GM13976 (cell line): ENCODE measurements around the gene HSPB8.

Experiments
- DNase-seq: peaks from one replicate; pipeline ENCODE4 v3.0.0; 2012; ENCODE audit warnings: low spot score
- CTCF ChIP-seq: IDR thresholded peaks from 2 replicates; pipeline ENCODE4 v1.5.1; 2012; ENCODE audit warnings: borderline replicate concordance, mild to moderate bottlenecking; ENCODE audit not compliant: insufficient read depth; ENCODE audit errors: extremely low read depth, missing control alignments, control extremely low read depth
- in situ Hi-C: fragments of 300-500 bp; cut with MboI; formaldehyde crosslinking; loops from one replicate; pipeline ENCODE4 v1.12.0; 2022; ENCODE audit warnings: low sequenced_read_pairs, mixed read lengths, inconsistent platforms; ENCODE audit not compliant: unreplicated experiment

HSPB8 gene

GRCh38 chr12:119156401-119157044 lies 22.2 kb upstream of the HSPB8 start:
- in situ Hi-C loops, result no loop called here
- TF ChIP-seq CTCF, result no peak
- no peak for DNase-seq

GRCh38 chr12:119157528-119157927 lies 21.2 kb upstream of the HSPB8 start:
- DNase-seq, result no peak
- no peak for TF ChIP-seq CTCF
- in situ Hi-C loops, result no loop called here

GRCh38 chr12:119157978-119158377 lies 20.8 kb upstream of the HSPB8 start:
- TF ChIP-seq CTCF, result no peak
- in situ Hi-C loops, result no loop called here
- no peak for DNase-seq

DNA sequence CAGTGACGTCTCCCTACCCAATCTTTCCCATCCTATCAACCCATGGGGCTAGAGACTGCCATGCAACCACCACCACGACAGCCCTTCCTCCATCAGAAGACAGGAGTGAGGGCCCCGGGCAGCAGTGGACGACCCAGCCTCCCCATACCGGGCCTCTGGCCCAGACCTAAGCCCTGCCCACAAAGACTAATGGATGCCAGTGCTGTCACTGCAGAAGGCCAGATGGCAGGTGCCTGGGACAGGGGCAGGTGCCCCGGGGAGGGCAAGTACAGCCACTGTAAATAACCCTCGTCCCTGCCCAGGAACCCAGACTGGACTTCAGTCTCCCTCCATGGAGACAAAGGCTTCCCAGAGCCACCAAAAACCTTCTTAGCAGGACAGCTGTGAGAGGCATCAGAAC lies 20.3 kb upstream of the HSPB8 start:
- in situ Hi-C loops, result no loop called here
- no peak for TF ChIP-seq CTCF
- no peak for DNase-seq

- TF ChIP-seq CTCF, result no peak
- DNase-seq, result no peak
- in situ Hi-C loops, result no loop called here
These were observed 18.9 kb upstream of the HSPB8 start for GRCh38 chr12:119159844-119160243.

GRCh38 chr12:119167902-119168301 lies 10.8 kb upstream of the HSPB8 start:
- TF ChIP-seq CTCF, result no peak
- in situ Hi-C loops, result no loop called here
- DNase-seq, result no peak

GRCh38 chr12:119168721-119169120 lies 10.0 kb upstream of the HSPB8 start:
- in situ Hi-C loops, result no loop called here
- TF ChIP-seq CTCF, result no peak
- DNase-seq, result no peak
